Type B pancreatic cell (in vitro differentiated cells): Measurements from ENCODE around the gene APOC3. TPM values are rescaled to one million over a fixed set of nuclear protein-coding genes. Genes with fewer than 3 reads are reported as not detected.
A peak's percentile ranks its signal among the peaks of the same experiment; 100 is the strongest.

Experiments used
- DNase-seq: peaks from one replicate; pipeline ENCODE4 v3.0.0; 2021; ENCODE audit warnings: mixed read lengths; ENCODE audit not compliant: unreplicated experiment; ENCODE audit errors: extremely low spot score
- H3K27ac Mint-ChIP-seq: 2 replicates; pipeline ENCODE4 v1.8.0; 2021; ENCODE audit warnings: mild to moderate bottlenecking, mixed read lengths
- H3K27me3 Mint-ChIP-seq: 2 replicates; pipeline ENCODE4 v1.8.0; 2021; ENCODE audit warnings: mixed read lengths
- H3K36me3 Mint-ChIP-seq: 2 replicates; pipeline ENCODE4 v1.8.0; 2021; ENCODE audit warnings: mixed read lengths
- H3K4me1 Mint-ChIP-seq: one replicate; pipeline ENCODE4 v1.8.0; 2021; ENCODE audit warnings: mixed read lengths; ENCODE audit not compliant: unreplicated experiment
- H3K4me3 Mint-ChIP-seq: 2 replicates; pipeline ENCODE4 v1.8.0; 2021; ENCODE audit warnings: mild to moderate bottlenecking, mixed read lengths
- H3K9me3 Mint-ChIP-seq: 2 replicates; pipeline ENCODE4 v1.8.0; 2021; ENCODE audit warnings: mixed read lengths
- total RNA-seq: library from RNA; stranded (reverse); gene quantifications from 2 replicates; pipeline ENCODE4 v1.2.1, GENCODE V29; 2021; ENCODE audit warnings: low replicate concordance
- TF ChIP-seq, protein P1 (sequence below): fragments of 200-600 bp; sonication (generic); conservative IDR thresholded peaks from 2 replicates; pipeline ENCODE4 v1.5.0; 2021; ENCODE audit warnings: antibody characterized with exemption, mild to moderate bottlenecking

APOC3 gene
- total RNA-seq, 1 donor from 2014 or later, result 21.6 TPM

DNA sequence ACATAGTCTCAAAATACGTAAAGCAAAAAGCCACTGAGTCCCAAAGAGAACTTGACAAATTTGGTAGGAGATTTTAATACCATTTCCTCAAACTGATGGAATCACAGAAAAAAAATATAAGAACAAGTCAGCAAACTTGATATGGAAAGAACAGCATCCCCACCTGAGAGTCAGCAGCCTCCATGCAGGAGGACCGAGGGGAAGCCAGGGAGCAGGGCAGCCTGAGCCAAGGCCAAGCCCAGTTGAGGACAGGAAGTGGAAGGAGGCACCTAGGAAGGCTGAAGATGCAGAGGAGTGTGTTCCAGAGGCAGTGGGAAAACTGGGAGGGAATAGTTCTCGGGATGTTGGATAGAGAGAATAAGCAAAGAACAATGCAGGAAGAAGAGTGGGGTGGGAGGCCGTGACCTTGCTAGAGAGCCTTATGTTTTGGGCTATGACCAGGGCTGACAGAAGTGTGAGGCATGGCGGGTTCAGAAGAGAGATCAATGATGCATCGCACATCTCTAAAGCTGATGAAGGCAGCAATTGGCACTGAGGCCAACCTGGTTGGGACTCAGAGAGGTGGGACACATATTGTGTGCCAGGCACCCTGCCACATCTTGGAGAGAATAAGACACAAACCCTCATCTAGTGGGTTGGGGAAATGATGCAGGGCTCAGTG is 22.0 kb upstream of the APOC3 start:
- TF ChIP-seq, protein P1, sequence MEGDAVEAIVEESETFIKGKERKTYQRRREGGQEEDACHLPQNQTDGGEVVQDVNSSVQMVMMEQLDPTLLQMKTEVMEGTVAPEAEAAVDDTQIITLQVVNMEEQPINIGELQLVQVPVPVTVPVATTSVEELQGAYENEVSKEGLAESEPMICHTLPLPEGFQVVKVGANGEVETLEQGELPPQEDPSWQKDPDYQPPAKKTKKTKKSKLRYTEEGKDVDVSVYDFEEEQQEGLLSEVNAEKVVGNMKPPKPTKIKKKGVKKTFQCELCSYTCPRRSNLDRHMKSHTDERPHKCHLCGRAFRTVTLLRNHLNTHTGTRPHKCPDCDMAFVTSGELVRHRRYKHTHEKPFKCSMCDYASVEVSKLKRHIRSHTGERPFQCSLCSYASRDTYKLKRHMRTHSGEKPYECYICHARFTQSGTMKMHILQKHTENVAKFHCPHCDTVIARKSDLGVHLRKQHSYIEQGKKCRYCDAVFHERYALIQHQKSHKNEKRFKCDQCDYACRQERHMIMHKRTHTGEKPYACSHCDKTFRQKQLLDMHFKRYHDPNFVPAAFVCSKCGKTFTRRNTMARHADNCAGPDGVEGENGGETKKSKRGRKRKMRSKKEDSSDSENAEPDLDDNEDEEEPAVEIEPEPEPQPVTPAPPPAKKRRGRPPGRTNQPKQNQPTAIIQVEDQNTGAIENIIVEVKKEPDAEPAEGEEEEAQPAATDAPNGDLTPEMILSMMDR, result no peak
- peak overlapping the region; percentile 80 for H3K27ac Mint-ChIP-seq

DNA sequence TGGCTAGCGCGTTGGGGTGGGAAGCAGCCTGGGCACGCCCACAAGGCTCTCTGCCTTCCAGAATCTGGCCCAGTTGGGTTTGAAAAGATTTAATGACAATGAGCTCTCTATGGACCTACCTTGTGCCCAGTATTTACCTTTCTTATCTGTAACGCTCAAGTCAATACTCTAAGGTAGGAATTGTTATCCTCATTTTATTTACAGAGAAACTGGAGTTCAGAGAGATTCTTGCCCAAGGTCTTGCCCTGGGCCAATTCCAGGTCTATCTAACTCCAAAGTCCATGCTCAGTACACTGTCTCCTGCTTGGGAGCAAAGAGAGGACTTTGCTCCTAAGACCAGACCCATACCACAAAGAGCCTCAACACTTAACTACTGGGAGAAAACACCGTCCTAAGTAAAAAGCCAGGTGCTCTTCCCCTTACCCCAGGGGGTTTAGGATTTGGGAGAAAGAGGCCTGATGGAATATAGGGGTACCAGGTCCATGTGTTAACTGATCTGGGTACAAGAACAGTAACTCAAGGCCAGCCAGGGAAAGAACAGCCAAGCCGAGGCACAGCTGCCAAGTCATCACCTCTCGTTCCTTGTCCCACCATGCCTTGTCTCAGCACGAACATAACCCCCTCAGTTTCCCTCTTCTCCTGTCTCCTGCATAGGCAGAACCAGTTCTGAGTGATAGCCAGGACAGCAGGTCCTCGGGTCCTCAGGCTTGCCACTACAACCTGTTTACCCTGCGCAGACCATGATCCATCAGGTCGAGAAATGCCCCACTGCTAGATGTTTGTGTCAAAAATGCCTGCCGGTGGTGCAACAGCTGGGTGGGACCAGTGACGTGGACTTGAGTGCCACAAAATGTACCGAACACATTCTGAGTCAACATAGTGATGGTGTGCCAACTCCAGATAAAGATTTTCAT is 21.2 kb upstream of the APOC3 start:
- Mint-ChIP-seq H3K4me1 (no peaks in the 10 kb centered on the region), H3K36me3 (no peaks in the 10 kb centered on the region)

More for the DNA sequence above, 22.0 kb upstream of the APOC3 start:
- Mint-ChIP-seq H3K4me1 (no peaks in the 10 kb centered on the region), H3K27me3 (peaks cover 2% of the 10 kb centered on the region), H3K36me3 (no peaks in the 10 kb centered on the region), H3K9me3 (peaks cover 4% of the 10 kb centered on the region), H3K4me3 (no peak overlapping the region)
- DNase-seq, result no peak

GRCh38 chr11:116811194-116811593 is 18.5 kb upstream of the APOC3 start:
- H3K4me3 Mint-ChIP-seq, result no peak overlapping the region
- no peak for DNase-seq
- no peaks in the 10 kb centered on the region for H3K4me1 Mint-ChIP-seq
- H3K27me3 Mint-ChIP-seq, result no peaks in the 10 kb centered on the region
- H3K27ac Mint-ChIP-seq, result peak overlapping the region; percentile 87
- H3K9me3 Mint-ChIP-seq, result peaks cover 4% of the 10 kb centered on the region
- TF ChIP-seq, protein P1, result no peak
- H3K36me3 Mint-ChIP-seq, result no peaks in the 10 kb centered on the region

More for the DNA sequence above, 21.2 kb upstream of the APOC3 start:
- Mint-ChIP-seq H3K4me3 (no peak overlapping the region), H3K9me3 (peaks cover 4% of the 10 kb centered on the region), H3K27ac (peak overlapping the region; percentile 80), H3K27me3 (no peaks in the 10 kb centered on the region)
- TF ChIP-seq, protein P1, result no peak
- no peak for DNase-seq

GRCh38 chr11:116812109-116812508 is 17.6 kb upstream of the APOC3 start:
- no peaks in the 10 kb centered on the region for H3K27me3 Mint-ChIP-seq
- peaks cover 4% of the 10 kb centered on the region for H3K9me3 Mint-ChIP-seq
- H3K4me1 Mint-ChIP-seq, result no peaks in the 10 kb centered on the region
- TF ChIP-seq, protein P1, result no peak
- no peak overlapping the region for H3K27ac Mint-ChIP-seq
- H3K36me3 Mint-ChIP-seq, result no peaks in the 10 kb centered on the region
- DNase-seq, result no peak
- no peak overlapping the region for H3K4me3 Mint-ChIP-seq

DNA sequence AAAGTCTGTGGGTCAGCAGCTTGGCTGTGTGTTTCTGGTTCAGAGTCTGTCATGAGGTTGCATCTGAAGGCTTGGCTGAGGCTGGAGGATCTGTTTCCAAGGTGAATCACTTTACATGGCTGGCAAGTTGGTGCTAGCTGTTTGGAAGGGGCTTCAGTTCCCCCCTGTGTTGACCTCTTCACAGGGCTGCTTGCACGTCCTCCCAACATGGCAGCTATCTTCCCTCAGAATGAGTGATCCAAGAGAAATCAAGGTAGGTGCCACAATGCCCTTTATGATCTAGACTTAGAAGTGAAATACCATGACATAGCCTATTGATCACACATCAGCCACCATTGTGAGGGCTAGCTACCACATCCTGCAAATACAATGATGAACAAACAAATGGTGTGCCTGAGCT is 16.5 kb upstream of the APOC3 start:
- H3K4me3 Mint-ChIP-seq, result no peak overlapping the region
- no peak overlapping the region for H3K27ac Mint-ChIP-seq
- no peaks in the 10 kb centered on the region for H3K36me3 Mint-ChIP-seq
- peaks cover 4% of the 10 kb centered on the region for H3K9me3 Mint-ChIP-seq
- H3K4me1 Mint-ChIP-seq, result no peaks in the 10 kb centered on the region
- TF ChIP-seq, protein P1, result no peak
- DNase-seq, result no peak
- no peaks in the 10 kb centered on the region for H3K27me3 Mint-ChIP-seq
